ENCODE measurements around the gene SHISAL1.

Gene SHISAL1

DNA sequence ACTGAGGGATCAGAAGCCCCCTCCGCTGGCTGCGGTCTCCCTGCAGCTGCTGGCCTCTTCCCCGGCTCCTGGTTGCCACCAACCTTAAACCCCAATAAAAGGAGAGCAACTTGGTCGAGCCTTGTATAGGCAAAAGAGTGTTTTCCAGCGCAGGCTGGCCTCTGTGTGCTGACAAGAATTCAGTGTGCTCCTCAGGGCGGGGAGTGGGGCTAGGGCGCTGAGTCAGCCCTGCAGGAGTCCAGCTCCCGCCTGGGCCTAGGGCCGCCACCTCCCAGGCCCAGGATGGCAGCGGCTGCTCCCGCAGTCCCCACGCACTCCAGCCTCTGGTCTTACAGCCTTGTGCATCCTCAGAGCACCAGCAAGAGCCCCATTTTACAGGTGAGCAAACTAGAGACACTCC, at the start of gene SHISAL1:
TSS of gene SHISAL1 (minus strand) at position 186 of the 400 bp plus-strand sequence. CDS start 12,006 bp downstream, outside the sequence.
- no peak for DNase-seq

DNA sequence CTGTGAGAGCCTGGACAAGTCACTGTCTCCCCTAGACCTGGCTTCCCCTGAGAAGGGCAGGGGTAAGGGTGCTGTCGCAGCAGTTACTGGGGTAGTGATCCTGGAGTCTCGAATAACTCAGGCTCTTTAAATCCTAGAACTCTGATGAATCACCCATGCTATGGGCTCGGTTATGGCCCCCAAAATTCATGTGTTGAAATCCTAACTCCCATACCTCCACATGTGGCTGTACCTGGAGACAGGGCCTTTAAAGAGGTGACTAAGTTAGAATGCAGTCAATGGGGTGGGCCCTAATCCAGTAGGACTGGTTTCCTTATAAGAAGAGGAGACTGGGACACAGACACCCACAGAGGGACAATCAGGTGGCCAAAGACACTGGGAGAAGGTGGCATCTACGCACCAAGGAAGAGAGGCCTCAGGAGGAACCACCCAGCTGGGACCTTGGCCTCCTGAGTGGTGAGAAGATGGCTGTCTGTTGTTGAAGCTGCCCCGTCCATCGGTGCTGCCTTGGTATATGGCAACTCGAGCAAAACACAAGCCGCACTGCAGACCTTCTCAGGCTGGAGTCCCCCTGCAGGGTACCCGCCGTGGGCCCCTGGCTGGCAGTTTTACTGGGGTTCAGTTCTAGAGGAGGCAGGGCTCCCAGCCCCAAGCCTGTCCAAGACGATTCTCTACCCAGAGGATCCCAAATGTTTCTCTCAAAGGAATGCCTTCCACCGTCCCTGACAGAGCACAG, 48.8 kb upstream of the SHISAL1 start:
- no peak for DNase-seq

DNA sequence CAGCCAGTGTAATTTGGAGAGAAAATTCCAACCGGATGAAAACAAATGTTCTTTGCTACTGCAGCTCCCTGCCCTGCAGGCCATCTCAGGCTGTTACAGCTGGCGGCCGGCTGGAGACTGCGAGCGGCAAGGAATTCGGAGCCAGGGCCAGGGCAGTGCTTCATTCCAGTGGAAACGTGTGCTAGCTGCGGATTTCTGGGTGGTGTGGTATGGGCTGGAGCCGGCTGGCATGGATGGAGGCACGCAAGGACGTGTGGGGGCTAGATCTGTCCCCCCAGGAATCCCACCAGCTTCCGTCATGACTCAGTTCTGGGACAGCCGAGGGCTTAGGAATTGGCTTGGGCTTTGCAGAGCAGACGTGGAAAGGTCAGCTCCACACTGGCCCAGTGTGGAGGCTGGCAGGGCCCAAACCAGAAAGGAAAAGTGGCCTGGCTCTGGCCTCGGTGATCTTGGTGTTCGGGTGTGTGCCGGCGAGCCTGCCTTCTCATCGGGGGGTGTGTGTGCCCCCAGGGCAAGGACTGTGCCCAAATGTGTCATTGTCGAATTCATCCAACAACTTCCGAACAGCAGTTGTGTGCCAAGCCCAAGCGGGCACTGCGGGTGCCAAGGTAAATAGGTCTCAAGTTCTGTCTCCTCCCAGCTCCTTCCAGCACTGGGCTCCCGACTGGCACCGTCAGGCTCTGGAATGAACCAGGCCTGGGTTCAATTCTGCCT, 48.1 kb upstream of the SHISAL1 start:
- DNase-seq, result no peak

DNA sequence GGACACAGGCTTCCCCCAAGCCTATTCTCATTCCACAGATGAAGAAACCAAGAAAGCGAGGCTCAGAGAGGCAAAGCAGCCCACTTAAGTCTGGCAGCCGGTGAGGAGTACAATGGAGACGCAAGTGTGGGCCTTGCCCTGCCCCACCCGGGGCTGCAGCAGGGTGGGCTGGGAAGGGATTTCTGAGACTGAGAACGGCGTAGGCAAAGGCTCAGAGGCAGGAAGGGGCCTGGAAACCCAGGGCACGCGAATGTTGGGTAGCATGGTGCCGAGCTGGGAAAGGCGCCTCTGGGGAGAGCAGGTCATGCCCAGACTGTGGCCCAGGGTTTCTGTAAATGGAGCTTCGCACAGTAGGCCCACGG, 47.5 kb upstream of the SHISAL1 start:
- no peak for DNase-seq

DNA sequence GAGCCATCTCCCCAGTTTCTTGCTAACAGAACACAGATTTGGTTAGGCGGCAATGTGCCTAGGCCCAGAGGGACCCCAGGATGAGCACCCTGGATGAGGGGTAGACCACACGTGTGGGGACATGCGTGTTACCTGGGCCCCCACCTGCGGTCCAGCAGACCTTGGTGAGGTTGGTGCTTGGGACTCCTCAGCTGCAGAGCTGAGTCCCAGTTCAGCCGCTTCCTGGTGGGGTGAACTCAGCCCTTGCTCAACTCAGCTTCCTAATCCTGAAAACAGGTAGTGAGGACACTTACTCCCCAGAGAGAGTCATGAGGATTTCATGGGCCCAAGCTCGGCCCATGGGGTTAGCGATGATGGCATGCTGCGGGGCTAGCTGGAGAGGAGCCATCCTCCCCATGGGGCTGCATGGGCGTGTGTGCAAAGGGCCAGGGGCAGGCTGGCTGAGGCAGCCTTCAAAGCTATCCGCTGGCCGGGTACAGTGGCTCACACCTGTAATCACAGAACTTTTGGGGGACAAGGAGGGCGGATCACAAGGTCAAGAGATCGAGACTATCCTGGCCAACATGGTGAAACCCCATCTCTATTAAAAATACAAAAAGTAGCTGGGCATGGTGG, 46.9 kb upstream of the SHISAL1 start:
- DNase-seq, result no peak

DNA sequence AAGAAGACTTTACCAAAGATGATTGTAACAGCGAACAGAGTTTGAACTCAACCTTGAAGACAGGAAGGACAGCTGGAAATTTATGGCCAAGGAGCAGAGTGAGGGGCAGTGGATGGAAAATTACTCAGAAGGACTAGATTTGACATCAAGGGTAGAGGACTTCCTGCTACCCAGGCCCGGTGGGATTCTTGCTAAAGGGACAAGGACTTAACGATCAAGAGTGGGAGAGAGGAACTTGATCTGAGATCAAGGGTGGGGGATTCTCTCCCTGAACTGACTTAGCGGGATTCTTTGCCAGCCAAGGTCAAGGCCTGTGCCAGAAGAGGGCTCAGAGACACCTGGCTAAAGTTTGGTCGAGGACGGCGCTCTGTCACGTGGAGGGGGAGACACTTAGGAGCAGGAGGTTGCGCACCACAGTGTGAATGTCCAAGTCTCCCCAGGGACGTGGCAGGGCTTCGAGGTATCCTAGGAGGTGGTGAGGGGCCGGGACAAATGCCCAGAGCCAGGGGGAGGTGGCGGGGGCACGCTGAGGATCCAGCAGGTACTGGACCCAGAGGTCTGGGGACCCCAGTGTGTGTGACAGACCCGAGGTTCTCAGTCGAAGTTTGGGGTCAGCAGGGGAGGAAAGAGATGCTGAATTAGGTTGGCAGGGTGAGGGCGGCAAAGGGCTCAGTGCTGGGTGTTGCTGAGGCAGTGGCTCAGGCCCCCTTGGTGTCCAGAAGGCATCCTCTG, 46.1 kb upstream of the SHISAL1 start:
- no peak for DNase-seq

DNA sequence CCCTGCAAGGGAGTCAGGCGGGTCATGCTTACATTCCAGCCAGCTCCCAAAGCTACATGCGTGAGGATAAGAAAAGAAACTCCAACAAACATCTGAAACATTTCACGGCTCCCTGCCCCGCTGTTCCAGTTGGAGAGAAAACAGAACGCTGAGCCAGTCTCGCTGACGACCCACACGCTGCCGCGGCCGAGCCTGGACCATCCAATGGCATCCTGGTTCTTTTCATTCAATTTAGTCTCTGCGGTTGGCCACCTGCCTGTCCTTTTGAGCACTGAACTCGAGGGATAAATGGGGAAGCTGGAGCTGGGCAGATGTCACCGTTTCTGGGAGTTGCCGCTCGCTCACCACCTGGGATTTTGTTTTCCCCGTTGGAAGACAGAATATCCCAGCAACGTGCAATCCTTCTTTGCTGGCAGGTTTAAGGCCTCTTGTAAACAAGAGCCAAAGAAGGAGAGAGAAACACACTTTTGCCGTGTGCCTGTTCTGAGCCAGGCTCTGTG, 45.3 kb upstream of the SHISAL1 start:
- no peak for DNase-seq

DNA sequence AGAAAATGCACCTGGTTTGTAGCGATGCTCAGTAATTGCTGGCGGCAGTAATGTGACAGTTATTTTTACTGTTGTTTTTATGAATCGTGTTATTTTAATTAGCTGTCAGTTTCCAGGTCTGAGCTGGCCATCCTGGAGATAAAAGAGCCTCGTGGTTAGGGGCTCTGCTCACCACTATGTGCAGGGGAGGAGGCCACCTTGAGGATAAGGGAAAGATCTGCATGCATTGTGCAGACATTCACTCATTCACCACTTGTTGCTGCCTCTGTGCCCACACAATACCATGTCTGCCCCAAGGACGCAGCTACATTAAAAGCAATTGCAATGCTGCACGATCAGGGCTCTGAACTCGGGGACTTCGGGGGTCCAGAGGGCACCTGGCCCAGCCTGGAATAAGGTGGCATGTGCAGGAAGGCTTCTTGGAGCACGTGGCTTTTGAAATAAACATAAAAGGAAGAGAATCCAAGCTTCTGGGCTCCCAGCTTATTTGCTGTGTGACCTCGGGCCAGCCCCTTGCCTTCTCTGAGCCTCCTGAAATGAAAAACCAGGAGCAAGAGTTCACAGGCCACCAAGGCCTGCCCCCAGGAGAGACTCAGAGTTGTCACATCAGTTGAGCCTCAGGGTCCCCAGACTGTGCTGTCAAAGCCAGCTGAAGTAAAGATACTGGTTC, 44.7 kb upstream of the SHISAL1 start:
- DNase-seq, result no peak

DNA sequence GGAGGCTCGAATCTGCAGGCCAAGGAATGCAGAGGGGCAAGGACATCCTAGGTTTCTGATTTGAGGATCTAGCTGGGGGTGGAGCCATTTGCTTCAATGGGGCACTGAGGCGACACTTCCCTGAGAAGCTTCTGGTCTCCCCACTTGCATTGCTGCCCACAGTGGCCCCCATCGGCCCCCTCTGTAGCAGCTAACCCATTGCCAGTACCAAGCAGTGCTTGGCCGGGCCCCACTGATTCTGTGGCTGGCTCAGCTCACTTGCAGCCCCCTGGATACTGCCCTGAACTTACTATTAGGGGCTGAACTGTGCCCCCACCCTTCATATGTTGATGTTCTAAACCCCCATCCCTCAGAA, 42.9 kb upstream of the SHISAL1 start:
- DNase-seq, result no peak

DNA sequence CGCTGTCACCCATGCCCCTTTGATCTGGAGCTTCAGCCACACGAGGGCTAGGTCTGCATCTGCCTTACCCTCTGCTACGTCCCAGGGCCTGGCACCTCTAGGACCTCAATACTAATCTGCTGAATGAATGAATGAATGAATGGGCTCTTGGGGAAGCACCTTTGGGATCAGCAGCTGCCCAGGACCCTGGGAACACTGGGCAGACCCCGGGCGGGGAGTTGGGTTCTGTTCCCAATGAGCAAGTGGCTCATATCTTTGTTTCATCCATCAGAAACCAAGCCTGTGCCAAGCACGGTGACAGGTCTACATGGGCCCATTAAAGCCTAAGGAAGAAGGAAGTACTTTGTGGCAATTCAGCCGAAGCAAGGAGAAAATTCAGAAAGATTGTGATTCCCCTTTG, 41.5 kb upstream of the SHISAL1 start:
- no peak for DNase-seq

DNA sequence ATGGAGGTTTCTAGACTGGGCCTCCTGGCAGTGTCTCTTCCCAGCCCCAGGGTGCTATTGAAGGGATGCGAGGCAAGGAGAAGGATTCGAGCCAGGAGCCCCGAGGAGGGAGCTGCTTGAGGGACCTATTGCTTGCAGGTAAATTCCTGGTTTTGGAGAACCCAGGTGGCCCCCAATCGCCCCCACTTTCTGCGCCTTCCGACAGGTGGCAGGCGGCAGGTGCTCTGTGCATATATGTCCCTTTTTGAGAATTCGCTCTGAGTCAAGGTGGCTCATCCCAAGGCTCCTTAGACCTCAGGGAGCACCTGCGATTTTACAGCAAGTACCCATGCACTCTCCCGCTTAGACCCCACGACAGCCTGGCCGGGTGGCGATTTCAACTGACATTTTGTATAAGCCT, 40.3 kb upstream of the SHISAL1 start:
- DNase-seq, result no peak

DNA sequence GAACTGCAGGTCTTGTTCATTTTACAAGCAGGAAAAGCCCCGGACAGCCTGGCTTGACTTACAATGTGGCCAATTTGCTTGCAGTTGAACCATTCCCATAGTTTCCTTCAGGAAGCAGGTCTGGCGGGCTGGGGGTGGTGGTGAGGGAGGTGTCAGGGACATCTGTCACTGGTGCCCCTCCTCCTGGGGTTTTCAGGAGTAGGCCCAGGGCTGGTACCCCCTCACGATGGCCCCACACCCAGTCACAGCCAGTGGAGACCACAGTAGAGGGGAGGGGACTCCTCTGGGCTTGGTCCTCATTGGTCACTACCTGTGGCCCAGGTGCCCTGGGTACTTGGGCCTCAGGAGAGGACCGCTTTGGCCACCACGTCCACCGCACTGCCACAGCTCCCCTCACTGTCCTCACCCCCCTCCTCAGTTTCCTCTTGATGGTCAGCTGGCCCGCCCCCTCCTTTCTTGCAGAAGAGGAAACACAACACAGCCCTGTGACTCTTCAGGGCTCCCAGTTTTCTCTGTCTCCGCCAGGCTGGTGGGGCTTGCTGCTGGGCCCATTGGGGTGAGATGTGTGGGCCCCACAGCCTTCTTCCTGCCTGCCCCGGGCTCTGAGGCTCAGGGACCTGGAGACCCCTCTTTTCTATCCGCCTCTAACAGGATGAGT, 39.8 kb upstream of the SHISAL1 start:
- DNase-seq, result no peak

DNA sequence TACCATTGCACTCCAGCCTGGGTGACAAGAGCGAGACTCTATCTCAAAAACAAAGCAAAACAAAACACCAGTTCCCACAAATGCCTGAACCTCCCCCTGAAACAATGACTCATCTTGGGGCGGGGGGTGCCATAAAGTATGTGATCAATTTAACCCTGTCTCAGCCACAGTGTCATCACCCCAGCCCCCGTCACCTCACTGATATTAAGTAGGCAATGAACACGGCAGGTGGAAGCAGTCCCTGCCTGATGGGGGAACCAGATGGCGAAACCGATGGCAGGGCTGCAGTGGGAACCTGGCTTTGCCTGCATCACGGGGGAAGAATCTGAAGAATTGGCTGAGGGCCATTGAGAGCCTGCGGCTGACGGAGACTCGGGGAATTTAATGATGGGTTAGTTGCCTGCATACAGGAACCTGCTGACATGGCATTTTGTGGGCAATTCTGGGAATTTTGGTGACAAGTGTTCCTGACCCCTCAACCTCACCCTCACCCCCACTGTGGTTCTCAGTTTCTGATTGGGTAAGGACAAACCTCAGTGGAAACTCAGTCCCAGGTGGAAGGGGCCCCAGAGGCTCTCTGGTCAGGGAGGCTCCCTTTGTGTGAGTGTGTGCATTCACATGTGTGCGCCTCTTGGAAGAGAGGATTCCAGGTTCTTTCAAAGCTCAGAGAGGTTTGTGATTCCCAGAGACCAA, 39.1 kb upstream of the SHISAL1 start:
- DNase-seq, result no peak

DNA sequence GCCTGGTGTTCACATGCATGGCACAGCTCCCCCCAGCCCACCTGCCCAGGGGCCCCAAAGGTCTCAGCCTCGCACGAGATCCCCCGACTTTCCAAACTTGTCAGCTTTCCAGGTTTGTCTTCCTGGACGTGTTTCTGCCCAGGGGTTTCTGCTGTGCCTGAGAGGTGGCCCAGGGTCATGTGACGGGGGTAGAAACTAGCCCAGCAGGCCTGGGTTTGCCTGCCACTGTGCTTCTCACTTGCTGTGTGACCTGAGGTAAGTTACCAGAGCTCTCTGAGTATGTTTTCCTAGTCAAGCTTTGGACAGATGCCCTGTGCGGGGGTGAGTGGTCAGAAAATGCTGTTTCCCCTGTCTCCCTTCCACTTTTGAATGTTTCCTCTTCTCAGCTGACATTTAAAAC, 38.3 kb upstream of the SHISAL1 start:
- no peak for DNase-seq

DNA sequence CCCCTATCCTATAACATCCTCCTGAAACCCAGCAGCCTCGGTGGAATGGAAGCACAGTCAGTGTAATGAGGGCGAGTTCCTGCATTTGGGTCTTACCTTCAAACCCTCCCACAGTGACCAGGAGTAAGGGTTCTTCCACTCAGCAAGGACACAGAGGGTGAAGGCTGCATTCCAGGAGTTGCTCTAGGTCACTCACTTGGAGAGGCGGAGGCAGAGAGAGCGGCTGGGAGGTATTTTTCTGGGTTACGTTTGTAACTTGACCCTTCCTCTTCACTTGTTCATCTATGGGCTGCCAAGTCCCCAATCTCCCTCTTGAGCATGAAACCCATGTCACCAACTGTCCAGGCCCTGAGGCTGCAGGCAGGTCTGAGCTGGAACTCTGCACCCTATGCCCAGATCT, 36.8 kb upstream of the SHISAL1 start:
- no peak for DNase-seq

DNA sequence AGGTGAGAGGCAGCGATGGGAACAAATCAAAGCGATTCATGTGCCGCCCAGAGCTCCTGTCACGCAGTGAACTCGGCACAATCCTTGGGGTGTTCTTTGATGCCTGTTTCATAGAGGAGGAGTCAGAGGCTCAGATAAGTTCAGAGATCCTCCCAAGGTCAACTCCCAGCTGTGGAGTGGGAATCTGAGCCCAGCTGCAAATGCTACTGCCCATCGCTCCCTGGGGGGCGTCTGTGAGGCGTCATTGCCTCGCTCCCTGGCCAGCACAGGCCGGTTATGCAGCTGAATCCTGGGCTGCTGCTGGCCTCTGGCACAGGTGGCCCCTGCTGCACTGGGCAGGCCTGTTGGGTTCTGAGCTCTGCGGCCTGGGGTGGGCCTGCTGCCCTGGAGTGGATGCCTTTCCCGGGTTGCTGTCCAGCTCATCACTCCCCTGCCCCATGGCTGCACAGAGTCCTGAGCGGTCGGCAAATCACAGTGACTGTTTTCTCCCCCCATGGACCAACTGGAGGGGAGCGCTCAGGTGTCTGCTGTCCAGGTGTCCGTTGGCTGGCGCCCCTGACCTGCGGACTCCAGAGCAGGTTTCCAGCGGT, 36.3 kb upstream of the SHISAL1 start:
- no peak for DNase-seq

DNA sequence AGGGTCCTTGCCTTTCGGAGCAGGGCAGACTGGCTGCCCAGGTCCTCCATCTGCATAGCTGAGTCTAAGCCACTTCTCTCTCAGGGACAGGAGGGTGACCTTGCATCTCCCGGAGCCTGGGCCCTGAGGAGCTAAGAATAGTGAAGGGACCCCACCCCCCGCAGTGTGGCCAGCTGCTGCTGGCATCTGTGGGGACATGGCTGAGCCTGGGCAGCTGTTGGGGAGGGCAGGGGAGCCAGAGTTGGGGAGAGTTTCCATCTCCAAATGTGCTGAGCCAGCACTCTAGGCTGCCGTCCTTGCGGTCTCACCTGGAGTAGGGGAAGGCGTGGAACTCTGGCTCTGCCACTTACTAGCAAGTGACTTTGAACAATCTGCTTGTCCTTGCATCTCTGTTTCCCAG, 34.8 kb upstream of the SHISAL1 start:
- no peak for DNase-seq

DNA sequence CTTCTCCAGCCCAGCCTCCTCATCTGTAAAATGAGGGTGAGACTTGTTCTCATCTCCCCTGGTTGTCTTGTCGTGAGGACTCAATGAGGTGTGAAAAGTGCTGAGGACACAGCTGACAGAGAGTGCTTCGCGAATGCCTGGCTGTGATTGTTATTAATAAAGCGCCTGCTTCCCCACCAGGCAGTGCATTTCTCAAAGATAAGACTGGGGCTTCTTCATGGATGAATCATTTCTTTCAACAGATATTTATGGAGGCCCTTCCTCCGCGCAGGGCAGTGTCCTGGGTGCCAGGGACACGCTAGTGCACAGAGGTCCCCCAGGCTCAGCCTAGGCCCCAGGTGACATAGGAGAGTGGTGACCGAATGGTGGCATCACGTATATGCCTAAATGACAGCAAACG, 34.3 kb upstream of the SHISAL1 start:
- no peak for DNase-seq

DNA sequence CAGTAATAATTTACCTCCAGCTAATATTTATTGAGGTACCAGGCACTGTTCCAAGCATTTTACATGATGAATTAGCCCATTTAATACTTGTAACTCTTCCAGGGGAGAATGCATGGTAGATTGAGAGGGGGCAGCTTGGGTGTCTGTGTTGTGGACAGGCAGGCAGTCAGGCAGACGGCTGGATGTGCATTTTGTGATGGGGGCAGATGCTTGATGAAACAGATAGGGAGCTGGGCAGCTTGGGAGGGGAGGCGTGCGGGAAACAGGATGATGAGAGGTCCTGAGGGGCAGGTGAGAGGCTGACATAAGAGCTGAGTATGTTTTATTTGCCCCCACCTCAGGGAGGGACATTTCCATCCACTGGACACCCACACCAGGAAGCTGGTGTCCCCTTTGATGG, 33.1 kb upstream of the SHISAL1 start:
- DNase-seq, result no peak

DNA sequence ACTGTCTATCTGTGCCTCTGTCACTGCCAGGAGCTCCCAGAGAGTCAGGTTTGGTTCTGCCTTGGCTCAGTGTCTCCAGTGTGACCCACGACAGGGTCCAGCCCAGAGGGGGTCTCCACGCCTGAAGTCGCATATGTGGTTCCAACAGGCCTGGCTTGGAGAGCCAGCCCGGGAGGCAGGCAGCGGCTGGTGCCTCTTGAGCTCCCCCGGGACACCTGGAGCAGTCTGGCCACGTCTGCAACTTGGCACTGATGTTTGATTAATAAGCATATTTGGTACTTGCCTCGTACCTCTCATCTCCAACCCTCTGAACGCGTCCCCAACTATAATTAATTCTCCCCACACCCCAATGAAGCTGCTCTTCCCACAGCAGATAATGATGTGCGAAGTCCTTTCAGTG, 31.7 kb upstream of the SHISAL1 start:
- no peak for DNase-seq

DNA sequence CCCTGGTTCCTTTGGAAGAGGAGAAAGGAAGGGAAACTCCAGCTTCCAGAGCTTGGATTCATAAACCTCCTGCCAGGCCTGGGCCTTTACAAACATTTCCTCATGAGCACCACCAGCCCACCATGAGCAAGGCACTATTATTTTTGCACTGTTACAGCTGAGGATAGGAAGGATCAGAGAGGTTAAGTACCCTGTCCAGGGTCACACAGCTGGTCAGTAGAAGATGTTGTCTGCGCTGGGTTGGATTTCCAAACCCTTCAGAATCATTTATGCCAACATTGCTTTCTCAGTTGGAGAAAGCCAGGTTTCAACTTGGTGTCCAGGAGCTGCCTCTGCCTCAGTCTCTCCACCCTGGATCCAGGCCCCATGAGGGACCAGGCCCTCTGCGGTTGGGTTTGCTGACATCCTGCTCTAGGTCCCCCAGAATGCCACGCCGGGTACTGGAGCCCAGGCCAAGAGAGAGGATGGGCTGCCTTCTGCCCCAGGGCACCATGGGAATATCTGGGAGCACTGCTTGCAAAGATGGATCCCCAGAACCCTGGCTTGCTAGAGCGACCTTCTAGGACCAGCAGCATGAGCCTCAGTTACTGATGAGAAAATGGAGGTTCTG, 29.7 kb upstream of the SHISAL1 start:
- no peak for DNase-seq
